ENCODE results near the gene PVR. TPM values are rescaled to one million over a fixed set of nuclear protein-coding genes. Genes with fewer than 3 reads are reported as not detected.

The PVR gene
- total RNA-seq, 2 donors from 2014 or later = 44.7 to 54.6 TPM

DNA sequence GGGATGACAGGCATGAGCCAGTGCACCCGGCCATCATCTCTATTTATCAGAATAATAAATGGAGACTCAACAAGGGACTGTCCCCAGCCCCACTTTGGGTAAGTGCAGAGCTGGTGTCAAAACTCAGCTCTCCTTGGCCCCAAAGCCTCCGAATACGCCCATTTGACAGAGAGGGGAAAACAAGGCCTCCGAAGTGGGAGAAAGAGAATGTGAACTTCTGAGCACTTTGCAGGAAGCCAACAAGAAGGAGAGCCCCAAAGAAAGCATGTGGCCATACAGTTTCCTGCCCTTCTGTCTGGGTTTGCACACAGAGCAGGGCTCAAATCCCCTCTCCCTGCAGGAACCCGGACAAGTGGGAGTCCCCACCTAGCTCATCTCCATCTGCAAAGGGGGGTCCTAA is 56.8 kb downstream of the PVR start:
- no peak for DNase-seq
- H3K27ac ChIP-seq = no peak overlapping the region

DNA sequence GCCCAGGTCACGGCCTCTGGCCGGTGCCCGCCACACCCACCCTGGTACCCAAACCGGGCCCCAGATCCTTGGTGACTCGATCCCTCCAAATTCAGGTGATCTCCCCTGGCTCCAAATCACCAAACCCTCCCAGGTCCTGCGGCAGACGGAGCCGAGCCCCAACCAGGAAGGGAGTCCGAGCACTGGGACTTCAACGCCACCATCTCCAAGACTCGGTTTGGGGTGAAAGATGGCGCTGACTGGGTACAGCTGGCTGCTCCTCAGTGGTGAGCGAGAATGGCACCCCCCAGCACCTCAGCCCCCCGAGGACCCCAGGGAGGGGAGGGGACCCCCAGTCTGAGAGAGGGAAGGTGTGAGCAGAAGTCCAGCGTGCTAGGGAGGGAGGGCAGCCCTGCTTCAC is 57.5 kb downstream of the PVR start:
- intact Hi-C loops (cut with DNase I) = no loop called here
- Histone ChIP-seq H3K4me1 (no peaks in the 10 kb centered on the region), H3K9me3 (no peaks in the 10 kb centered on the region), H3K27ac (no peak overlapping the region), H3K27me3 (no peaks in the 10 kb centered on the region), H3K9ac (ENCODE audit: low read depth in 2 of 2, low read length in 2 of 2) (peak overlapping the region in 1 of 2 donors; percentile 44), H3K36me3 (no peaks in the 10 kb centered on the region), H3K4me3 (no peak overlapping the region)
- TF ChIP-seq, protein P1, sequence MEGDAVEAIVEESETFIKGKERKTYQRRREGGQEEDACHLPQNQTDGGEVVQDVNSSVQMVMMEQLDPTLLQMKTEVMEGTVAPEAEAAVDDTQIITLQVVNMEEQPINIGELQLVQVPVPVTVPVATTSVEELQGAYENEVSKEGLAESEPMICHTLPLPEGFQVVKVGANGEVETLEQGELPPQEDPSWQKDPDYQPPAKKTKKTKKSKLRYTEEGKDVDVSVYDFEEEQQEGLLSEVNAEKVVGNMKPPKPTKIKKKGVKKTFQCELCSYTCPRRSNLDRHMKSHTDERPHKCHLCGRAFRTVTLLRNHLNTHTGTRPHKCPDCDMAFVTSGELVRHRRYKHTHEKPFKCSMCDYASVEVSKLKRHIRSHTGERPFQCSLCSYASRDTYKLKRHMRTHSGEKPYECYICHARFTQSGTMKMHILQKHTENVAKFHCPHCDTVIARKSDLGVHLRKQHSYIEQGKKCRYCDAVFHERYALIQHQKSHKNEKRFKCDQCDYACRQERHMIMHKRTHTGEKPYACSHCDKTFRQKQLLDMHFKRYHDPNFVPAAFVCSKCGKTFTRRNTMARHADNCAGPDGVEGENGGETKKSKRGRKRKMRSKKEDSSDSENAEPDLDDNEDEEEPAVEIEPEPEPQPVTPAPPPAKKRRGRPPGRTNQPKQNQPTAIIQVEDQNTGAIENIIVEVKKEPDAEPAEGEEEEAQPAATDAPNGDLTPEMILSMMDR (IDR thresholded peaks at IDR 0.05) = no peak
- DNase-seq = no peak

More for the DNA sequence above, 56.8 kb downstream of the PVR start:
- Histone ChIP-seq H3K9ac (ENCODE audit: low read depth in 2 of 2, low read length in 2 of 2) (peak overlapping the region in 1 of 2 donors; percentile 44), H3K9me3 (no peaks in the 10 kb centered on the region), H3K36me3 (no peaks in the 10 kb centered on the region), H3K27me3 (no peaks in the 10 kb centered on the region), H3K4me3 (no peak overlapping the region), H3K4me1 (no peaks in the 10 kb centered on the region)
- TF ChIP-seq, protein P1 (IDR thresholded peaks at IDR 0.05) = no peak
- intact Hi-C loops (cut with DNase I) = no loop called here

DNA sequence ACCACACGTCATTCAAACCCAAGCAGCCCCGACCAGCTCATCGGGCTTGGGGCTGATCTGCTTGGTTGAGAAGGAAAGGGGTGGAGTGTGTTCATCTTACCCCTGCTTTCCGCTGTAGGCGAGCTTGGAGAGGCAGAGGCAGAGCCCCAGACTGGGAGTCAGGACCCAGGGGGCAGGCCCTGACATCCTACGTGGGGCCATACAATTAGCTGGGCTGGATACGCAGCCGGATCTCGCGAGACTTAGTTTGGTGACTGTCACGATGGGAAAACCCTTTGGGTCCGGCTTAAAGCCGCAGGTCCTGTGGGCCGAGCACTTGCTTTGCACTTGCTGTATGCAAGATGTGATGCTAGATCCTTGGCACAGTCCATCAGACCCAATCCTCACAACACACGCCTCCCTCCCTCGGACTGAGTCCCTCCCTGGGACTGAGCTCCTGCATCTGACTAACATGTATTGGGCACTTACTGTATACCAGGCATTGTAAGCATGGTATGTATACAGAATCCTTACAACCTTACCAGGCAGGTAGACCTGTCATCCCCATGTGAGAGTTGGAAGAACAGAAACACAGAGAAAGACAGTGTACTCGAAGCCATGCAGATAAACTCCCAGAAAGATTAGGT is 59.0 kb downstream of the PVR start:
- no peaks in the 10 kb centered on the region for H3K27me3 ChIP-seq
- no peak for DNase-seq
- no peaks in the 10 kb centered on the region for H3K9me3 ChIP-seq
- TF ChIP-seq, protein P1 (IDR thresholded peaks at IDR 0.05) = no peak
- no peak overlapping the region for H3K27ac ChIP-seq
- H3K36me3 ChIP-seq = no peaks in the 10 kb centered on the region
- no peaks in the 10 kb centered on the region for H3K4me1 ChIP-seq
- intact Hi-C loops (cut with DNase I) = no loop called here
- H3K4me3 ChIP-seq = no peak overlapping the region
- no peak overlapping the region for H3K9ac ChIP-seq (ENCODE audit: low read depth in 2 of 2, low read length in 2 of 2)

DNA sequence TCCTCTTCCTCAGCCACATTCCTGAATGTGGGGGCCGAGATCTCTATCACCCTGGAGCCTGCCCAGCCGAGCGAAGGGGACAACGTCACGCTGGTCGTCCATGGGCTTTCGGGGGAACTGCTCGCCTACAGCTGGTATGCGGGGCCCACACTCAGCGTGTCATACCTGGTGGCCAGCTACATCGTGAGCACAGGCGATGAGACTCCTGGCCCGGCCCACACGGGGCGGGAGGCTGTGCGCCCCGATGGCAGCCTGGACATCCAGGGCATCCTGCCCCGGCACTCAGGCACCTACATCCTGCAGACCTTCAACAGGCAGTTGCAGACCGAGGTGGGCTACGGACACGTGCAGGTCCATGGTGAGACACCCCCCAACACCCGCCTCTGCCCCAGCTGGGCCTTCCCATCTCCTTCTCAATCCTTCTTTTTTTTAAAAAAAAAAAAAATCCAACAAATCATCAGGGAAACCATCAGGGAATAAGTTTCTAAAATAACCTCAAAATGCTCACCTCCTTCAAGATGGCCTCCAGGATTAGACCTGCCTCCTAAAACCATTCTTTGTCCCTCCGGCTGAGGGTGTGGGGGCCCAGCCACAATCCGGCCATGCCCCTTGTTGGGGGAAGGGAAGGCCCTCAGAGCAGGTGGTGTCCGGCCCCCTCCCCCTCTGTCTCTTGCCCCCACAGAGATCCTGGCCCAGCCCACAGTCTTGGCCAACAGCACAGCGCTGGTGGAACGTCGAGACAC is 59.8 kb downstream of the PVR start:
- Histone ChIP-seq H3K4me1 (no peaks in the 10 kb centered on the region), H3K9me3 (no peaks in the 10 kb centered on the region), H3K27ac (no peak overlapping the region), H3K36me3 (no peaks in the 10 kb centered on the region), H3K27me3 (no peaks in the 10 kb centered on the region), H3K9ac (ENCODE audit: low read depth in 2 of 2, low read length in 2 of 2) (no peak overlapping the region), H3K4me3 (no peak overlapping the region)
- no peak for DNase-seq
- intact Hi-C loops (cut with DNase I) = no loop called here
- TF ChIP-seq, protein P1 (IDR thresholded peaks at IDR 0.05) = no peak

DNA sequence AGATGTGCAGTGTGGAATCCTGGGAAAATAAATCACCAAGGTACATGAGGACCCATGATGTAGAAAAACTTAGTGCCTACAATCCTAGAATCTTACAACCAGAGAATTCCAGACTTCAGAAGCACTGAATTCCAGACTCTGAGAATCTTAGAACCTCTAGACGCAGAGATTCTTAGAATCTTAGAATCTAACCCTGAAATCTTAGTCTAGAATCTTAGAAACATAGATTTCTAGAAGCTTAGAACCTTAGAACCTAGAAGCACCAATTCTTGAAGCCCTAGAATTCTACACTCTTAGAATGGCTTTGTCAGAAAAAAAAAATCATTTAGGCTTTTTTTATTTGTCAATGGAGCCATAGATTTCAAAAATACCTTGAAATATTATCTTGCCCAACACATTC is 61.3 kb downstream of the PVR start:
- DNase-seq = no peak
- TF ChIP-seq, protein P1 (IDR thresholded peaks at IDR 0.05) = no peak

More for the DNA sequence above, 61.3 kb downstream of the PVR start:
- H3K9ac ChIP-seq (ENCODE audit: low read depth in 2 of 2, low read length in 2 of 2) = no peak overlapping the region
- no peaks in the 10 kb centered on the region for H3K27me3 ChIP-seq
- H3K9me3 ChIP-seq = no peaks in the 10 kb centered on the region
- no peaks in the 10 kb centered on the region for H3K36me3 ChIP-seq
- intact Hi-C loops (cut with DNase I) = no loop called here
- H3K4me3 ChIP-seq = no peak overlapping the region
- no peaks in the 10 kb centered on the region for H3K4me1 ChIP-seq
- H3K27ac ChIP-seq = no peak overlapping the region
